GM12892 (cell line): ENCODE results near the gene DNASE2.

Source experiments
- POLR2A ChIP-seq: IDR thresholded peaks from 2 replicates; pipeline ENCODE4 v1.6.1; 2011; ENCODE audit warnings: low read depth, low read length, control low read depth
- TAF1 ChIP-seq: IDR thresholded peaks from 2 replicates; pipeline ENCODE4 v1.6.1; 2011; ENCODE audit warnings: low read depth, mild to moderate bottlenecking, control low read depth, low read length, borderline replicate concordance

- TF ChIP-seq TAF1 (no peak), POLR2A (peak; percentile 78)
Measured at GRCh38 chr19:12881172-12881808, at the start of gene DNASE2.
